HepG2 (cell line): ENCODE data around the gene NEK6. TPM values are rescaled to one million over a fixed set of nuclear protein-coding genes. Genes with fewer than 3 reads are reported as not detected.
A peak's percentile ranks its signal among the peaks of the same experiment; 100 is the strongest.

ENCODE experiments used
- CCDC6 ChIP-seq: sonication (generic); formaldehyde crosslinking; IDR thresholded peaks from 2 replicates; pipeline ENCODE4 v1.8.1; 2022; ENCODE audit warnings: mild to moderate bottlenecking, missing genetic modification reagents, moderate library complexity
- ETV5 ChIP-seq: IDR thresholded peaks from 2 replicates; pipeline ENCODE4 v1.6.1; 2018; ENCODE audit warnings: missing biosample characterization, missing genetic modification reagents, inconsistent platforms, borderline replicate concordance
- GATAD2A ChIP-seq: IDR thresholded peaks from 2 replicates; pipeline ENCODE4 v1.6.1; 2016
- HES4 ChIP-seq: sonication (generic); formaldehyde crosslinking; IDR thresholded peaks from 2 replicates; pipeline ENCODE4 v1.9.0; 2021; ENCODE audit warnings: mild to moderate bottlenecking, missing genetic modification reagents, borderline replicate concordance
- IKZF5 ChIP-seq: IDR thresholded peaks from 2 replicates; pipeline ENCODE4 v1.6.1; 2018; ENCODE audit warnings: missing genetic modification reagents, mild to moderate bottlenecking, missing compliant biosample characterization
- MAZ ChIP-seq, 2 experiments: sonication (generic) in 1 of 2; formaldehyde crosslinking in 1 of 2; IDR thresholded peaks; 2 replicates each; pipeline versions ENCODE4 v1.5.0 to v1.6.1; 2012 to 2020; ENCODE audit warnings: low read depth in 2 of 2, mild to moderate bottlenecking in 2 of 2, borderline replicate concordance in 1 of 2, improper control_type of control experiment in 1 of 2, low read length in 1 of 2, missing genetic modification reagents in 1 of 2, moderate library complexity in 1 of 2
- MED1 ChIP-seq: sonication (generic); formaldehyde crosslinking; IDR thresholded peaks from 2 replicates; pipeline ENCODE4 v1.4.0; 2020; ENCODE audit warnings: missing genetic modification reagents
- MNT ChIP-seq: fragments of 450-650 bp; IDR thresholded peaks from 2 replicates; pipeline ENCODE4 v1.6.1; 2016
- STAT6 ChIP-seq: sonication (generic); formaldehyde crosslinking; IDR thresholded peaks from 2 replicates; pipeline ENCODE4 v1.4.0; 2020; ENCODE audit warnings: missing genetic modification reagents, mild to moderate bottlenecking, borderline replicate concordance
- TGIF2 ChIP-seq: IDR thresholded peaks from 2 replicates; pipeline ENCODE4 v1.6.1; 2016; ENCODE audit warnings: control low read depth, missing compliant biosample characterization
- ZBTB20 ChIP-seq: sonication (generic); formaldehyde crosslinking; IDR thresholded peaks from 2 replicates; pipeline ENCODE4 v1.8.1; 2023; ENCODE audit warnings: missing genetic modification reagents, low read depth, mild to moderate bottlenecking, borderline replicate concordance
- ZNF451 ChIP-seq: sonication (generic); formaldehyde crosslinking; IDR thresholded peaks from 2 replicates; pipeline ENCODE4 v1.5.0; 2020; ENCODE audit warnings: mild to moderate bottlenecking, missing genetic modification reagents
- ZNF597 ChIP-seq: sonication (generic); formaldehyde crosslinking; IDR thresholded peaks from 2 replicates; pipeline ENCODE4 v1.5.0; 2020; ENCODE audit warnings: missing genetic modification reagents
- ZNF687 ChIP-seq: sonication (generic); formaldehyde crosslinking; IDR thresholded peaks from 2 replicates; pipeline ENCODE4 v1.5.1; 2020; ENCODE audit warnings: mild to moderate bottlenecking, missing genetic modification reagents, moderate library complexity
- ZNF749 ChIP-seq: sonication (generic); formaldehyde crosslinking; IDR thresholded peaks from 2 replicates; pipeline ENCODE4 v1.8.0; 2022; ENCODE audit warnings: mild to moderate bottlenecking, missing genetic modification reagents, moderate library complexity, borderline replicate concordance
- ZNF777 ChIP-seq: sonication (generic); formaldehyde crosslinking; IDR thresholded peaks from 2 replicates; pipeline ENCODE4 v1.4.0; 2020; ENCODE audit warnings: missing genetic modification reagents
- ZNF883 ChIP-seq: sonication (generic); formaldehyde crosslinking; IDR thresholded peaks from 2 replicates; pipeline ENCODE4 v1.5.1; 2020; ENCODE audit warnings: mild to moderate bottlenecking, missing genetic modification reagents; ENCODE audit errors: not compliant biosample characterization
- polyA plus RNA-seq, 8 experiments: library from polyadenylated mRNA; depleted of rRNA in 3 of 8; stranded (reverse) in 7 of 8; unstranded in 1 of 8; fragments of >200 nt; fragmentation: Illumina TruSeq in 4 of 8; extraction: Trizol in 4 of 8; gene quantifications; 2 replicates each; pipeline versions ENCODE4 v1.2.1 to v1.2.3, GENCODE V29; 2011 to 2016; ENCODE audit warnings: low read depth in 4 of 8, missing spikeins in 1 of 8, mixed read lengths in 1 of 8; ENCODE audit not compliant: insufficient read depth in 1 of 8
- total RNA-seq, 5 experiments: library from RNA; depleted of rRNA; stranded (reverse); fragments of >200 nt; fragmentation: Illumina TruSeq; extraction: Trizol; gene quantifications; 2 replicates each; pipeline ENCODE4 v1.2.3, GENCODE V29; 2016; ENCODE audit warnings: low read depth in 1 of 5

NEK6 gene
- total and polyA plus RNA-seq, 2 of the 13 experiments (the other 11 are each of a cell fraction or from before 2014, with no cell fraction given), result 30.4 to 119 TPM

- TF ChIP-seq CCDC6, result peak; percentile 93
- peak; percentile 85 for TF ChIP-seq ETV5 (CRISPR knock-in tag)
- peak; percentile 65 for TF ChIP-seq ZNF883 (CRISPR knock-in tag)
- TF ChIP-seq MNT, result peak; percentile 87
- TF ChIP-seq STAT6 (CRISPR knock-in tag), result peak; percentile 46; the same call in 1 of the 2 replicates
- no peak; the same call in 1 of the 2 replicates for TF ChIP-seq HES4
- TF ChIP-seq ZBTB20, result peak; percentile 81; the same call in 1 of the 2 replicates
- no peak for TF ChIP-seq ZNF777
- TF ChIP-seq MAZ (IDR thresholded peaks at IDR 0.05; ENCODE audit: borderline replicate concordance, low read depth, low read length), result no peak
- peak; percentile 87 for TF ChIP-seq MAZ (CRISPR knock-in tag; IDR thresholded peaks at IDR 0.05; ENCODE audit: low read depth)
- TF ChIP-seq MED1, result peak; percentile 94
- peak; percentile 92 for TF ChIP-seq ZNF687 (CRISPR knock-in tag)
- TF ChIP-seq ZNF597 (CRISPR knock-in tag), result no peak
- peak; percentile 29; the same call in 1 of the 2 replicates for TF ChIP-seq ZNF749
- TF ChIP-seq GATAD2A (CRISPR knock-in tag), result peak; percentile 98
- TF ChIP-seq TGIF2 (CRISPR knock-in tag), result peak; percentile 71; the same call in 1 of the 2 replicates
- peak; percentile 84; the same call in 1 of the 2 replicates for TF ChIP-seq IKZF5 (CRISPR knock-in tag)
- 0 out of 2 replicates have a peak, but pooled peaks have one; percentile 58 for TF ChIP-seq ZNF451 (CRISPR knock-in tag)
These were observed 34.6 kb upstream of the NEK6 start (continued) for GRCh38 chr9:124222918-124223720.
